Measurements from ENCODE around the gene CYBC1.

The CYBC1 gene

DNA sequence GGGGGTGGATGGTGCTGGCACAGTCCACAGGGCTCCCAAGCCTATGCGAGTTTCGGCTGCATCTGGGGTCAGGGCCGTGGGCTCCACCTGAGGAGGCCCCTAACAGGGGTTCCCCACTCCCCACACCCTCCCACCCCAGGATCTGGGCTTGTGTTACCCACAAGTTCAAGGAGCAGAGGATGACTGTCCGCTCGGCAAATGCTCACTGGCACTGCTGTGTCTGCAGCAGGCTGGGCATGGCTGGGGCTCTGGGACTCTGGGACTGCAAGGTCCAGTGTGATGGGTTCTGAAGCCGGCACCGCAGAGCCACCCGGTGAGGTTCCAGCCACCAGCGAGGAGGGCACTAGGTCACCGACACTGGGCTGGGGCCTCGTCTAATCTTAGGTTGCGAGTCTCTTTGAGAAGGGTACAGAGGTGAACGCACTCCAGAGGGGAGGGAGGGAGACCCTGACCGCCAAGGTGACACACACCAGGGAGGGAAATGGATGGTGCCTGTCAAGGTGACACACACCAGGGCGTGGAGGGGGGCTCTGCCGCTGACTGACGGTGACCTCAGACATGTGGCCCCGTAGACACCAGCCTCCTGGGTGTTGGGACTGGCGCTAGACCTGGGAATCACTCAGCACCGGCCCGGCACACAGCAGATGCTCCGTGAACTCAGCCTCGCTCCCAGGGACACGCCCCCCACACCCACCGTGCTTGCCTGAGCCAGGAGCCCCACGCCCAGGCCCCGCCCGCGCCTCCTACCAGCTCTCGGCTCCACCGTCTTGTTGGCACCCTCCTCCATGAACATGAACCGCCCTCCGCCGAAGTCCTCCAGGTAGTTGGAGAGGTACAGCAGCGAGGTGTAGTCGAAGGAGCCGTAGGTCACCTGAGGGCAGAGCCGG lies 52.9 kb downstream of the CYBC1 start:
- H3K4me3 ChIP-seq (replicated peaks in 1 of 2; ENCODE audit: low read depth in 2 of 2, low read length in 2 of 2), result no peak overlapping the region
- no peak for DNase-seq (ENCODE audit: low read depth in 2 of 2)

DNA sequence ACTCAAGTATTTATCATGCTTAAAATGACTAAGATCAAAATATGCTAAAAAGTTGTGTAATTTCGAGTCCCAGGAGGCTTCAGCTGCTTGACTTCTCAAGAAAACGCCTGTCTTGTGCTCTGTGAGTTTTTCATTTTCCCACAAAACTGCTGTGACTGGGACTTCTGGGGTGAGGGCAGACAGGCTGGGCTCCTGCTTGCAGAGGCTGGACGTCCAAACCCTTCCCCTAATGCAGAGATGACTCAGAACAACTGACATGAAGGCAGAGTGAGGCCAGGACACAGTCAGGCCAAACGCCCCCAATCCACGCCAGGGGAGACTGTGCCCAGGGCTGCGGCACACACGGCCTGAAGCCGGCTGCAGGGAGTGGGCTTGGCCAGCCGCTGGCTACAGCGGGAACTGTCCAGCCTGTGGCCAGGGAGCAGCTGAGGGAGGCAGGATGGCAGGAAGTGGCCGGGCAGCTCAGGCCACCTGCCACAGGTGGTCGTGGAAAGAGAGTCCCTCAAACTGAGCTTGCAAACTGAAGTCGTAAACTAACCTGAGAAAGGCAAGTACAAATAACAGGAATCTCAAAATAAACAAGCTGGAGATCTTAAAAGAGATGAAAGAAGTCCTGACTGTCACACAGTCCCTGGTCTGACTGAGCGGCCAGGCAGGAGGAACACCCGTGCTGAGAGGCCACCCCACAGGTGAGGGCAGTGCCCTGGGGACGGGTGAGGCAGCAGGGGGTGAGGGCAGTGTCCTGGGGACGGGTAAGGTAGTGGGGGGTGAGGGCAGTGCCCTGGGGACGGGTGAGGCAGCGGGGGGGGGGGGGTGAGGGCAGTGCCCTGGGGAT lies 53.7 kb downstream of the CYBC1 start:
- peak; percentile 89 to 99 for DNase-seq (ENCODE audit: low read depth in 2 of 2)
- H3K4me3 ChIP-seq (replicated peaks in 1 of 2; ENCODE audit: low read depth in 2 of 2, low read length in 2 of 2), result no peak overlapping the region
- TF ChIP-seq, protein P1, sequence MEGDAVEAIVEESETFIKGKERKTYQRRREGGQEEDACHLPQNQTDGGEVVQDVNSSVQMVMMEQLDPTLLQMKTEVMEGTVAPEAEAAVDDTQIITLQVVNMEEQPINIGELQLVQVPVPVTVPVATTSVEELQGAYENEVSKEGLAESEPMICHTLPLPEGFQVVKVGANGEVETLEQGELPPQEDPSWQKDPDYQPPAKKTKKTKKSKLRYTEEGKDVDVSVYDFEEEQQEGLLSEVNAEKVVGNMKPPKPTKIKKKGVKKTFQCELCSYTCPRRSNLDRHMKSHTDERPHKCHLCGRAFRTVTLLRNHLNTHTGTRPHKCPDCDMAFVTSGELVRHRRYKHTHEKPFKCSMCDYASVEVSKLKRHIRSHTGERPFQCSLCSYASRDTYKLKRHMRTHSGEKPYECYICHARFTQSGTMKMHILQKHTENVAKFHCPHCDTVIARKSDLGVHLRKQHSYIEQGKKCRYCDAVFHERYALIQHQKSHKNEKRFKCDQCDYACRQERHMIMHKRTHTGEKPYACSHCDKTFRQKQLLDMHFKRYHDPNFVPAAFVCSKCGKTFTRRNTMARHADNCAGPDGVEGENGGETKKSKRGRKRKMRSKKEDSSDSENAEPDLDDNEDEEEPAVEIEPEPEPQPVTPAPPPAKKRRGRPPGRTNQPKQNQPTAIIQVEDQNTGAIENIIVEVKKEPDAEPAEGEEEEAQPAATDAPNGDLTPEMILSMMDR (IDR thresholded peaks at IDR 0.05; ENCODE audit: low read depth, low read length), result no peak

More for the DNA sequence above, 52.9 kb downstream of the CYBC1 start:
- TF ChIP-seq, protein P1 (IDR thresholded peaks at IDR 0.05; ENCODE audit: low read depth, low read length), result no peak

DNA sequence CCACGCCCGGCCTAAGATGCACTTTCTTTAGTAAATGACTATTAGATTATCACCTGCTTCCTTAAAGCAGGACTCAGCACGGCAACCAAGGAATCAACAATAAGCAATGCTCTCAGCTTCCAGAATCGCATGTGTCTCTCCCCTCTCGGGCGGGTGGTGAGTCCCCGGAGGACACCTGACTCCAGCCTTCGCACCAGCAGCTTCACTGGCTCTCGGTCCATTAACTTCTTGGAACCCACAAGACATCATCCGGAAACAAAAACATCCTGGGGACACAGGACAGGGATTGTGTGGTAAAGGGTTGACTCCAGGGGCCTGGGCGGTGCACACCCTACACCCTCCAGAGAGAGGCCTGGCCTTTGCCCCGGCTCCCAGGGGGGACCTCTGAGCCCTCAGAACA lies 56.3 kb downstream of the CYBC1 start:
- TF ChIP-seq, protein P1 (IDR thresholded peaks at IDR 0.05; ENCODE audit: low read depth, low read length), result no peak
- no peak for DNase-seq (ENCODE audit: low read depth in 2 of 2)
- no peak overlapping the region for H3K4me3 ChIP-seq (replicated peaks in 1 of 2; ENCODE audit: low read depth in 2 of 2, low read length in 2 of 2)

DNA sequence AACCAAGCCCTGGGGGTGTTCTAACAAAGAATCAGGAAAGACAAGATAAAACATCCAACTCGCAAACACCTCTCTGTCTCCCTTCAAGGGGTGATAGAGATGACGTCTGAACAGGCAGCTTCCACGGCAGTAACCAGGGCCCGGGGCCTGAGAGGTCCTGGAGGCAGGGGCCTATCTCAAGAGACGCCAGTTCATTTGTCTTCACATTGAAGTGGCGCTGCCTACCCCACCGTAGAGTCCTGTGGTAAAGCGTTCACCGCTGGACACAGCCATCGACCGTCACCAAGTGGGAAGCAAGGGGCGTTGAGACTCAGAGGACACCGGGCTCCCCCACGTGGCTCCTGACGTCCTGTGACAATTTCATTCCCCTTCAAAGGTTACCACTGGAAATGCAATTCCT lies 57.6 kb downstream of the CYBC1 start:
- DNase-seq (ENCODE audit: low read depth in 2 of 2), result no peak
- TF ChIP-seq, protein P1 (IDR thresholded peaks at IDR 0.05; ENCODE audit: low read depth, low read length), result no peak
- no peak overlapping the region for H3K4me3 ChIP-seq (replicated peaks in 1 of 2; ENCODE audit: low read depth in 2 of 2, low read length in 2 of 2)
